Suprapubic skin (tissue), 4 donors: ENCODE data around the gene CACNB3.

Experiments
- CTCF ChIP-seq, 2 donors: fragments of 200-600 bp in 1 of 2; fragments of 450-650 bp in 1 of 2; sonication (generic) in 1 of 2; IDR thresholded peaks; one replicate each; pipeline ENCODE4 v1.5.1; 2016 to 2019; ENCODE audit warnings: antibody characterized with exemption in 2 of 2, mild to moderate bottlenecking in 1 of 2, moderate library complexity in 1 of 2
- EP300 ChIP-seq: sonication (generic); formaldehyde crosslinking; IDR thresholded peaks from one replicate; pipeline ENCODE4 v1.6.1; 2017; ENCODE audit warnings: antibody characterized with exemption
- POLR2A ChIP-seq, 2 donors: fragments of 450-650 bp; IDR thresholded peaks; one replicate each; pipeline ENCODE4 v1.6.1; 2017; ENCODE audit warnings: antibody characterized with exemption in 2 of 2, mild to moderate bottlenecking in 2 of 2, moderate library complexity in 2 of 2
- POLR2AphosphoS5 ChIP-seq, 3 donors: sonication (generic); formaldehyde crosslinking; IDR thresholded peaks; one replicate each; pipeline ENCODE4 v1.6.1; 2017; ENCODE audit warnings: antibody characterized with exemption in 3 of 3

DNA sequence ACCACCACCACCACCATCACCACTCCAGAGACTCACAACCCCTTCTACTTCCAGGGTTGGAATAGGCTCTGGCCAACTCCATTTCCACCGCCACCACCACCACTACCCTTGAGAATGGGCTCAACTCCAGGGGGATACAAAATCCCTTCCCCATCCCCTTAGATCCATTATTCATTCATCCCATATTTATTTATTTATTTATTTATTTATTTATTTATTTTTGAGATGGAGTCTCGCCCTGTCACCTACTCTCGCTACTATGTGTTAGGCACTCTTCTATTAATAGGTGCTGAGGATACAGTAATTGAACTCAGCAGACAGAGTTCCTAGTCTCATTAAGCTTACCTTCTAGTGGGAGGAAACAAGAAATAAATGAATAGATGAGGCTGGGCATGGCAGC is 24.6 kb upstream of the CACNB3 start:
- TF ChIP-seq CTCF (IDR thresholded peaks at IDR 0.05), result no peak
- no peak for TF ChIP-seq POLR2A (IDR thresholded peaks at IDR 0.05)
- TF ChIP-seq EP300, result no peak
- no peak for TF ChIP-seq POLR2AphosphoS5 (IDR thresholded peaks at IDR 0.05)
